Hepatocyte (in vitro differentiated cells): ENCODE data around the gene GAA. TPM values are rescaled to one million over a fixed set of nuclear protein-coding genes. Genes with fewer than 3 reads are reported as not detected.

Experiments
- DNase-seq: peaks from one replicate; pipeline ENCODE4 v3.0.0-alpha.2; 2016; ENCODE audit warnings: low spot score
- H2AFZ ChIP-seq: fragments of 200-600 bp; sonication (generic); 2 replicates; pipeline ENCODE4 v1.6.0; 2016; ENCODE audit warnings: antibody characterized with exemption, mild to moderate bottlenecking
- H3K27ac ChIP-seq: fragments of 200-600 bp; sonication (generic); 2 replicates; pipeline ENCODE4 v1.5.1; 2016; ENCODE audit warnings: mild to moderate bottlenecking
- H3K27me3 ChIP-seq: fragments of 200-600 bp; sonication (generic); 2 replicates; pipeline ENCODE4 v1.6.1; 2016
- H3K36me3 ChIP-seq: fragments of 200-600 bp; sonication (generic); replicated peaks from 2 replicates; pipeline ENCODE4 v1.5.1; 2016; ENCODE audit warnings: low read depth; ENCODE audit not compliant: insufficient read depth
- H3K4me1 ChIP-seq: fragments of 200-600 bp; sonication (generic); 2 replicates; pipeline ENCODE4 v1.5.1; 2016; ENCODE audit warnings: mild to moderate bottlenecking, moderate library complexity; ENCODE audit not compliant: insufficient read depth
- H3K4me2 ChIP-seq: fragments of 200-600 bp; sonication (generic); 2 replicates; pipeline ENCODE4 v1.6.0; 2016
- H3K4me3 ChIP-seq: fragments of 200-600 bp; sonication (generic); 2 replicates; pipeline ENCODE4 v1.5.1; 2016; ENCODE audit warnings: mild to moderate bottlenecking
- H3K79me2 ChIP-seq: fragments of 200-600 bp; sonication (generic); 2 replicates; pipeline ENCODE4 v1.6.0; 2017; ENCODE audit warnings: mild to moderate bottlenecking
- H3K9me2 ChIP-seq: fragments of 200-600 bp; sonication (generic); replicated peaks from 2 replicates; pipeline ENCODE4 v1.6.0; 2017; ENCODE audit warnings: mild to moderate bottlenecking; ENCODE audit not compliant: insufficient read depth
- H3K9me3 ChIP-seq: fragments of 200-600 bp; sonication (generic); 2 replicates; pipeline ENCODE4 v1.5.1; 2016; ENCODE audit warnings: low read depth, mild to moderate bottlenecking
- H4K20me1 ChIP-seq: fragments of 200-600 bp; sonication (generic); 2 replicates; pipeline ENCODE4 v1.6.0; 2016; ENCODE audit warnings: mild to moderate bottlenecking; ENCODE audit not compliant: insufficient read depth, poor library complexity, severe bottlenecking
- EZH2 ChIP-seq: fragments of 200-600 bp; sonication (generic); IDR thresholded peaks from 2 replicates; pipeline ENCODE4 v1.6.1; 2016; ENCODE audit warnings: antibody characterized with exemption, mild to moderate bottlenecking, borderline replicate concordance
- EZH2phosphoT487 ChIP-seq: fragments of 200-600 bp; sonication (generic); IDR thresholded peaks from one replicate; pipeline ENCODE4 v1.6.1; 2018; ENCODE audit warnings: antibody characterized with exemption, mild to moderate bottlenecking, low read depth, moderate library complexity; ENCODE audit not compliant: unreplicated experiment, severe bottlenecking
- WGBS: methylation state at CpG from one replicate; pipeline ENCODE4 v1.1.6; 2016; ENCODE audit warnings: low lambda C conversion rate; ENCODE audit errors: missing lambda C conversion rate; 5-methylcytosine and 5-hydroxymethylcytosine counted together
- polyA plus RNA-seq: library from polyadenylated mRNA; unstranded; fragments of >200 nt; fragmentation: Nextera tagmentation; extraction: Ambion mirVana; gene quantifications from 2 replicates; pipeline ENCODE4 v1.2.1, GENCODE V29; 2016
- total RNA-seq: library from RNA; depleted of rRNA; stranded (reverse); fragments of >200 nt; gene quantifications from 2 replicates; pipeline ENCODE4 v1.2.3, GENCODE V29; 2014
- TF ChIP-seq, protein P1 (sequence below): fragments of 200-600 bp; sonication (generic); IDR thresholded peaks from 2 replicates; pipeline ENCODE4 v1.5.1; 2016; ENCODE audit warnings: antibody characterized with exemption, mild to moderate bottlenecking; ENCODE audit not compliant: poor library complexity

GAA gene
- total and polyA plus RNA-seq, 2 experiments from 2014 or later, result 37.1 to 43.1 TPM

- Histone ChIP-seq H4K20me1 (peaks cover 28% of the 10 kb centered on the region), H3K9me3 (no peaks in the 10 kb centered on the region), H3K79me2 (peaks cover 65% of the 10 kb centered on the region), H3K4me1 (peaks cover 13% of the 10 kb centered on the region), H3K27me3 (no peaks in the 10 kb centered on the region), H3K4me2 (peak overlapping the region; percentile 90), H3K27ac (peak overlapping the region; percentile 82), H2AFZ (peak overlapping the region; percentile 44), H3K9me2 (no peaks in the 10 kb centered on the region), H3K36me3 (no peaks in the 10 kb centered on the region), H3K4me3 (peak overlapping the region; percentile 72)
- DNase-seq, result no peak
- 2% methylated on average over 46 of the region's 69 CpGs for WGBS
- TF ChIP-seq EZH2, result no peak
- TF ChIP-seq EZH2phosphoT487, result no peak
- TF ChIP-seq, protein P1, sequence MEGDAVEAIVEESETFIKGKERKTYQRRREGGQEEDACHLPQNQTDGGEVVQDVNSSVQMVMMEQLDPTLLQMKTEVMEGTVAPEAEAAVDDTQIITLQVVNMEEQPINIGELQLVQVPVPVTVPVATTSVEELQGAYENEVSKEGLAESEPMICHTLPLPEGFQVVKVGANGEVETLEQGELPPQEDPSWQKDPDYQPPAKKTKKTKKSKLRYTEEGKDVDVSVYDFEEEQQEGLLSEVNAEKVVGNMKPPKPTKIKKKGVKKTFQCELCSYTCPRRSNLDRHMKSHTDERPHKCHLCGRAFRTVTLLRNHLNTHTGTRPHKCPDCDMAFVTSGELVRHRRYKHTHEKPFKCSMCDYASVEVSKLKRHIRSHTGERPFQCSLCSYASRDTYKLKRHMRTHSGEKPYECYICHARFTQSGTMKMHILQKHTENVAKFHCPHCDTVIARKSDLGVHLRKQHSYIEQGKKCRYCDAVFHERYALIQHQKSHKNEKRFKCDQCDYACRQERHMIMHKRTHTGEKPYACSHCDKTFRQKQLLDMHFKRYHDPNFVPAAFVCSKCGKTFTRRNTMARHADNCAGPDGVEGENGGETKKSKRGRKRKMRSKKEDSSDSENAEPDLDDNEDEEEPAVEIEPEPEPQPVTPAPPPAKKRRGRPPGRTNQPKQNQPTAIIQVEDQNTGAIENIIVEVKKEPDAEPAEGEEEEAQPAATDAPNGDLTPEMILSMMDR, result no peak
Measured at GRCh38 chr17:80146121-80147034, 45.0 kb downstream of the GAA start.

GRCh38 chr17:80147035-80147822 lies 45.8 kb downstream of the GAA start, which contains the start of gene EIF4A3:
EIF4A3 (minus strand) TSS chr17:80147128; CDS start chr17:80146961, 167 bp downstream.
- H2AFZ ChIP-seq, result peak within 1 kb of the TSS; percentile 70
- H3K9me3 ChIP-seq, result no peaks in the 10 kb centered on the region
- under 1% methylated on average over 89 of the region's 90 CpGs for WGBS
- H3K27me3 ChIP-seq, result no peaks in the 10 kb centered on the region
- peaks cover 64% of the 10 kb centered on the region for H3K79me2 ChIP-seq
- H3K4me3 ChIP-seq, result peak within 1 kb of the TSS; percentile 72
- H3K36me3 ChIP-seq, result no peaks in the 10 kb centered on the region
- peaks cover 20% of the 10 kb centered on the region for H3K4me1 ChIP-seq
- H4K20me1 ChIP-seq, result peaks cover 28% of the 10 kb centered on the region
- peak within 1 kb of the TSS; percentile 90 for H3K4me2 ChIP-seq
- no peak for TF ChIP-seq EZH2phosphoT487
- TF ChIP-seq, protein P1, result peak; percentile 22
- H3K9me2 ChIP-seq, result no peaks in the 10 kb centered on the region
- H3K27ac ChIP-seq, result peak within 1 kb of the TSS; percentile 98
- DNase-seq, result peak; percentile 99

DNA sequence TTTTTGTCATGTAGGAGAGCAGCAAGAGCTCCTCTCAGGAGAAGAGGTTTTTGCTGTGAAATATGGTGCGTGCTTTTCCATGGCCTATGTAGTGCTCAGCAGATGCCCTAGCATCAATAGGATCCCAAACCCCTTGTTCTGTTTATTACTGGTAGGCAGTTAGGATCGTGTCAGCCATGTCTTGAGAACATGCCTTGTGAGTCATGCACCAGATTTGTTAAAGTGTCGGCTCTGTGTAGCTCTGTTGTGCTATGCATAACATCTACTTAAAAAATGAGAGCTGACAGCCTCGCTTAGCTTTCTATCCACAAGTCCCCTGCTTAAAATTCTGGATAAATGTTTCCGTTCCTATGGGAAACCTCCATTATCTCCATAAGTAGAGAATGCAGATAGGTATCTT lies 50.0 kb downstream of the GAA start:
- Histone ChIP-seq H3K36me3 (no peaks in the 10 kb centered on the region), H3K27ac (peak overlapping the region; percentile 78), H3K9me3 (no peaks in the 10 kb centered on the region), H2AFZ (no peak overlapping the region), H3K4me1 (peaks cover 12% of the 10 kb centered on the region), H3K79me2 (peaks cover 26% of the 10 kb centered on the region), H3K4me2 (no peak overlapping the region), H3K9me2 (no peaks in the 10 kb centered on the region), H3K4me3 (no peak overlapping the region), H3K27me3 (no peaks in the 10 kb centered on the region), H4K20me1 (peaks cover 3% of the 10 kb centered on the region)
- 64% methylated on average over 5 of the region's 5 CpGs for WGBS
- TF ChIP-seq, protein P1, result no peak
- TF ChIP-seq EZH2 (no peak), EZH2phosphoT487 (no peak)
- peak; percentile 61 for DNase-seq
